CD4-positive, alpha-beta T cell treated with Interleukin-6 for 4 hours (primary cell): Measurements from ENCODE around the gene NCAM2.

Experiments used
- DNase-seq: peaks from one replicate; pipeline ENCODE4 v3.0.0-alpha.2; 2020; ENCODE audit warnings: mixed read lengths

Gene NCAM2

DNA sequence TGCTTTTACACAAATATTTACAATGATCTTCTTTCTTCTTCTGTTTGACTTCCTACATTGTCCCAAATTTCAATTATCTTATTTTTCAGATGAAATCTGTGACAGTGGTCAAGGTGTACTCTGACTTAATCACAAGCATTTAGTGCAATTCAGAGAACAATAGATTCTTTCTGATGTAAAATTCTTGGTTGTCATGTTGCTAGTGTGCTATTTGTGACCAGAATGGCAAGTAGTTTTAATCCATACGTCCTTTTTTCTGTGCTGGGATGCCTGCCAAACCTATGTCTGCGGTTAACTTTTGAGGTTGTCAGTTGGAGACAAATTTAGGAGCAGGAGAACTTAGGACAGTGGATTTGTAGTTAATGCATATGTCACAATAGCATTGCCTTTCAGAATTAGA lies 31.0 kb downstream of the NCAM2 start:
- DNase-seq = no peak

DNA sequence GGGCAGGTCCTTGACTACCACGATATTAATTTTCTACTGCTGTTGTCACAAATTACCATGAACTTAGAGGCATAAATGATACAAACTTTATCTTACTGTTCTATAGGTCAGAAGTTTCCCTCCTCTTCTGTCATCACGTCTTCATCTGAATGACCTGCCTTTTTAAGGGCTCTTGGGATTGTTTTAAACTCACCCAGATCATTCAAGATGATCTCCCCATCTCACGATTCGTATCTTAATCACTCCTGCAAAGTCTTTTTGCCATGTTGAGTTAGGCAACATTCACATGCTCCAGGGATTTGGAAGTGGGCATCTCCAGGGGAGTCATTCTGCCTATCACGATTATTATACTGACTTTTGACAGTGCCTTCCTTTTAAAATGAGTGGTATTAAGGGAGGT lies 32.1 kb downstream of the NCAM2 start:
- DNase-seq = no peak

DNA sequence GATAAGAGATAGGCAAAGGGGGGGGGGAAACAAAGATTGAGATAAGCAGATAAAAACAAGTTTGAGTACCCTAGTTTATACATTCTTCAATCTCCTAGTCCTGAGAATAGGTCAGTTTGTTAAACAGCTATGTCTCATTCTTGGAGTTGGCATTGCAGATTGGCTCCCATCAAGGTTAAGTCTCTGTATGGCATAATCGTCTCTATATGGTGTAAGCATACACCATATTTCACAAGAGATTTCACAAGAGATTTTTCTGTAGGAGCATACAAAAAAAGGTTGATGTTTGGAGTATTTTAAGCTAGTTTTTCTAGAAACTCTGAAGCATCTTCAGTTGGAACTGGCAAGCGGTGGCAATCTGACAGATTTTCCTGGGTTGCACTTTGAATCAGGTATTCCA lies 35.8 kb downstream of the NCAM2 start:
- no peak for DNase-seq

DNA sequence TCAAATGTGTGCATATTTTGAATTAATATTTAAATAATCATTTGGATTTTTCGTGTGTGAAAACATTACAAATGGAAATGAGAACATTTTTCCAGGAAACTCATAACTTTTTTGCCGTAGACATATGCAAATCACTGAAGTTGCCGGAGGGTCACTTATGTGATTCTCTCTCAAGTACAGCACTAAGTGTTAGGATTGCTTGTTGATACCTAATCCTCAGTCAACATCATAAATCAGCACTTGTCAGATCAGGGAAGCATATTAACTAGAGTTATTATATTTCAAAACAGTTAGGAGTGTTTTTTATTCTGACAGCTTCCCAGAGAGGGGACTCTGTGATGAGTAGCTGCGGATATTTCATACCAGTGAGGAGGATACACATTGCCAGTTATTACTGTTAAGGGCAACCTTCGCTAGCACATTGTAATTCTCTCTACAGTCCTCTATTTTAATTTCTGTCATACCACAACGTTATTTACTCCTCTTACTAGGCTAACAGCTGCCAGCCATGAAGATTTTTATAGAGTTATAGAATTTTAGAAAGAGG lies 41.5 kb downstream of the NCAM2 start:
- DNase-seq = no peak

DNA sequence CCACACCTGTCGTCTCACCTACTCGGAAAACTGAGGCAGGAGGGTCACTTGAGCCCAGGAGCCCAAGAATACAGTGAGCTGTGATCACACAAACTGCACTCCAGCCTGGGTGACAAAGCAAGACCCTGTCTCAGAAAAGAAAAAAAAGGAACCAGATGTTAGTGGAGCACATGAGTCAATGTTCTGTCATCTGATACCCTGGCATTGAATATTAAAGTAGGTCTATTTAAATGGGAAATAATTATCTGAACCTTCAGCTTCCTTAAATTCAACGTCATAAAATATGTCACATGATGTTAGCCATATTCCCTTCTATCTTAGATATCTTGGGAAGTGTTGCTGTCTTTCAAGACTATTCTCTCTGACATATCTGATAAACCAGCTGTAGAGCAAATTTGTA lies 47.3 kb downstream of the NCAM2 start:
- DNase-seq = no peak

DNA sequence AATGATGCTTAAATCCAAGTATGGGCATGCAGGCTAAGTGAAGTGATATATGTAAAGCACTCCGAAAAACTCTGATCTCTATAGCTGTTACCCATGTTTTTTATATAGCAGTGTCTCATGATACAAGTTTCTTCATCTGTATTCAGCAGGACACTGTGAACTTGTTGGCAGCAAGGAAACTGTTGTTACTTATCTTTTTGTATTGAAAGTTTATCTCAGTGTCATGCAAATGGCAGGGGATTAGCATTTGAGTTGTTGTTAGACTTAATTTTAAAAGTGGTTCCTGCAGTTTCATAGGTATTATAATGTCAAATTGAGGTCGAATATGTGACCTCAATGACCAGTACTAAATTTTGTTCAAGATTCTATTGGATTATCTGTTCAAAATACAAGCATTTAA lies 47.9 kb downstream of the NCAM2 start:
- DNase-seq = no peak

DNA sequence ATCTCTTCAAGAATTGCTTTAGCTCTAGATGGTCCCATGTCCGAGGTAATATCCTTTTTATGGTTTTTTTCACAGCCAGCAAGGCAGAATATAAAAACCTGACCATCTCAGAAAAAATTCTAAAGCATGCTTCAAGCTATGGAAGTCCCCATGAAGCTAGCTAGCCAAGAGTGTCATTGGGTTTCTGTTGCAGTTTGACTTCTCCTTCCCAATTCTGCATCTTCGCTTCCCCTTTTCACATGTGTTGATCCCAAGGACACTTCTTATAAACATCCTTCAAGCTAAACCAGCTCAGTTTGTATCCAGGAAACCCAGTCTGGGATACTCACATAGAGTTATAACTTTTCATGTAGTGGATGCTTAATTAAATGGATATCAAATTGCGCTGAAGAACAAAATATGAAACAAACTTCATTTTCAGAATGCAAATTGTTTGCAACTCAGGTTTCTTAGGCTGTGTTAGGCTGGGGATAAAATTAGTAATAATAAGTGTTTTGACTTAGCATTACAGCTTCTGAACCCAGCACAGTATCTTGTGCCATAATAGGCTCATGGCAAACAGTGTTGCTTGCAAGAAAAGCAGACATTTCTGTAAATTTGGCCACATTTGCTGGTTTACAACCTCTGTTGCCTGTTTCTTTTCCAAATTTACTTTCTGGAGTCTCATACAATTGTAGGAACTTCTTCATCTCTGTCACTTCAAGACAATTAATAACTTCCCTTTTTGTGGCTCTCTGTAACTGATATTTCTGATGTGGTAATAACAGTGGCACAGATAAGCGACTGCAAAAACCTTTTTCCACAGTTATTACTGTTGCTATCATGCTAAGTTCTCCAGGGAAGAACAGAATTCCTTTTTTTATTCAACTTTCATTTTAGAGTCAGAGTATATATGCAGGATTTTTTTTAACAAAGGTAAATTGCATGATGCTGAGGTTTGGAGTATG lies 53.2 kb downstream of the NCAM2 start:
- no peak for DNase-seq

DNA sequence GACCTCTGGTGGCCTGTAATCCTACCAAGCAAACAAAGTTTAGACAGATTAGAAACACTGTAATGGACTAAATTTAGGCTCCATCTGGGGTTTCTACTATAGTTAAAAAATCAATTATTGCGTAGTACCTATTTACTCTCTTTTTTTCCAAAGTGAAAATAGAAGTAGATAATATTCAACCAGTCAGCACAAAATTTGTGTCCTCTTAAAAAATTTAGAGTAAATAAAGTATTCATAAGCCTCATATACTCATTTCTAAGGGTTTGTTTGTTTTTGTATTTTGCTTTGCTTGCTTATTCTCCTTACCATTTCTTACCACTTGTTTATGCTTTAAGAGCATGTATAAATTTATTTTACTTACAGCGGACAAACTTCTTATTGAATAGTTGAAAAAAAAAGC lies 54.5 kb downstream of the NCAM2 start:
- DNase-seq = no peak

DNA sequence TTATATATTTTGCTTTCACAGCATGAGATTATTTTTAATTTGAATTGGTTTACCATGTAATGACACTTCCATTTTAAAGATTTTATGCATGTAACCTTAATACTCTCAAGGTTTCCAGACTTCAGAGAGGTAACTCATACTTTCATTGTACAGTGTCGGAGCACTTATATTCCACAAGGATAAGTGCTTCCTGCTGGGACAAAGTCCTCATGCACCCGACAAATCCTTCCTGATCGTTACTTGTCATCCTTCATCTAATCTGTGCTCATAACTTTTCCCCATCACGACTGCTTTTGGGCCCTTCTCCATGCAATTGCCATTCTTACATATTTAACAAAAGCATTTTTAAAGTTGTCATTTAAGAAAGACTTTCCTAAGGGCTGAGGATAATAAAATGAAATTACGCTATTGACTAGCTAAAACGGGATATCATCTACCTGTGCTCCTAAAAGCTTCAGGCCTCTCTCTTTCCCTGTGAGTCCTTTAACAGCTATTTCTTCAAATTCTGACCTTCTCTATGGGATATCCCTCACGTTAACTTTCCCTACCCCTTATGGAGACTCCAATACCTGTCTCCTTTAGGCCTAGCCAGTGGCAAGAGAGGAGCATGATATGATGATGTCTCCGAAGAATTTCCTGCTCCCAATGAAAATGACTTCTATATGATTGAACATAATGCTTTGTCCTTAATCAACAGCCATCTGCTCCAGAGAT lies 59.3 kb downstream of the NCAM2 start:
- DNase-seq = no peak

DNA sequence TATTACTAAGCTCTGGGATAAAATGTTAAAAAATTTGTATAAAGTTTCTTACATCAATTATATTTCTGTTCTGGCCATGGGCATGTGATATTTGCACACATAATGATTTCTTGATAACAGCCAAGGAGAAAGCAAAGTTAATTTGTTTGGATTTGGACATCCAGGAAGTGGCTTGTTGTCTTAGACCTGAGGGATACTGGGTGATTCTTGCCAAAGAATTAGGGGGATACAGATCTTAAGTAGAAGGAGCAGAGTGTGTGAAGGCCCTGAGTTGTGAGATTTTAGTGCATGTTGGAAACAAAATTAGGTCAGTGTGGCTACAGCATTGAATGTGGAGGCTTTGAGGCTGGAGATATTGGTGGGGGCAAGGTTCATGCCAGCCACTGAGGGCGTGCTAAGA lies 65.6 kb downstream of the NCAM2 start:
- no peak for DNase-seq

DNA sequence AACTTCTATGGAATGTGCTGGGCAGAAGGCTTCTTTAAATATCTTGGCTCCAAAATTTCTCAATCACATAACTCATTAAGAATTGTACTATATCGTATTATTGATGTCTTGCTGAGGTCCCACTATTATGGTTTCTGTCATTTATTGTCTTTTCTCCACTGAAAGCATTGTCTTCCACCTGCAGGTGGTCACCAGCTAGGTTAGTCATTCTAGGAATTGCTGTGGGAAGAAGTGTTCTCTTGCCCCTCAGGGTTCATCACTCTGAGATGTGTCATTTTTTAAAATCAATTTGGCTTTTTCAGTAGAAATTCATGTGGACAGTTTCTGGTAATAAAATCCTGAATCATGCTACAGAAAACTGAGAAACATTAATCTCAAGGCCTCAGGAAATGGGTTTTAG lies 66.1 kb downstream of the NCAM2 start:
- DNase-seq = no peak

DNA sequence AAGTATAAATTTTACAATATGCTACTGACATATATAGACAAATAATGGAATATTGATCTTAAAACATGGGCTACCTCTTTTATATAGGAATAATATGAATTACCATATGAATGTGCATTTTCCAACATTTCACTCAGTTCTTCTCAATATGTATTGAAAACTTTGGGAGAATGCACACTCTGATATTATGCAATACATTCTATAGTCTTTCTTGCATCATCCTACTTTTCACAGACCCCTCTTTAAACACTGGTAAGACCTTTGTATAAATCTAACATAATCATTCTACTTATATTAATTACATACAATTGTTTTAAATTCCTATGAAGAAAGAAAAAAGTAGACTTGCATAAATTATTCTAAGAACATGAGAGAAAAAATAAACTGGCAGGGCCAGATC lies 69.2 kb downstream of the NCAM2 start:
- no peak for DNase-seq

DNA sequence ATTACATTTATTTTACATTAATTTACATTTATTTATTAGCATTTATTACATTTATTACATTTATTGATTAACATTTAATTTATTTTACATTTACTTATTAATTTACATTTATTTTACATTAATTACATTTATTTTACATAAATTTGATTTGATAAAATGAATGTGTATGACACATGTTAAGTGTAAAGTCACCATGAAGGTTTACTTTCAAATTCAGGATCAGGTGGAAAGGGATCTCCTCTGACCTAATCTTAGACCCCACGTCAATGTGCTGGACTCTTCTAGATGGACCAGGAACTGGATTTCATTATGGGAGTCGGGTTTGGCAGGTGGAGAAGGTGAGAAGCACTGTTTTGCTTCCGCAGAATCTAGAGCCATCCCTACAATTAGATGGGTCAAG lies 76.1 kb downstream of the NCAM2 start:
- no peak for DNase-seq

DNA sequence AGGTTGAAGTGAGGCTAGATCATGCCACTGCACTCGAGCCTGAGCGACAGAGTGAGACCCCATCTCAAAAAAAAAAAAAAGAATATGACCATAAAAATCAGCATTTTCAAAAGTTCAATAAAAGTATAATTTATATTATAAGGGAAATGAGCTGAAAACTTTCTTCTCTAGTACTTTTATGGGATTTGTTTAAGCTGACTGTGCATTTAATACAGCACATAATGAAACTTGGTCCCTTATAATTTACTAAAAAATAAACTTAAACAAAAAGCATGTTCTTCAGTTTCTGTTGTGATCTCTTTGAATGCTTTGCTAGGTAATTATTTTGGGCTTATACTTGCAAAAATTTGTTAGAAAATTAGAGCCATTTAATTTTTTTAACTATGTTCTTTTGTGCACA lies 77.8 kb downstream of the NCAM2 start:
- no peak for DNase-seq

DNA sequence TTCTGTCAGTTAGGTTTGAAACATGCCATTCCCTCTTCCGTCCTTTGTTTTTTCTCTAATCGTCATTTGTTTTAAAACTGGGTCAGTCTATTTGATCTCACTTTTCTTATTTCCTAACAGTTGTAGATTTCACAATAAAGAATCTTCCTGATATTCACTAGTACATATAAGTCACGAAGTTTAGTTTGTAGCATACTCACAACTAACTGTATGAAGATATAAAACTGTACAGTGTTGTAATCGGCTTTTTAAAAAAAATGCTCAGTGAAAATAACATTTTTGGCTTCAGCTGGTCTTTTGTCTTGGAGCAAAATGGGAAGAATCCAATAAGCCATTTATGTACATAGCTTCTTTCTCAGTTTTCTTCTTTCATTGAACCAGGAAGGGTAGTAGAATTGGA lies 78.3 kb downstream of the NCAM2 start:
- no peak for DNase-seq

DNA sequence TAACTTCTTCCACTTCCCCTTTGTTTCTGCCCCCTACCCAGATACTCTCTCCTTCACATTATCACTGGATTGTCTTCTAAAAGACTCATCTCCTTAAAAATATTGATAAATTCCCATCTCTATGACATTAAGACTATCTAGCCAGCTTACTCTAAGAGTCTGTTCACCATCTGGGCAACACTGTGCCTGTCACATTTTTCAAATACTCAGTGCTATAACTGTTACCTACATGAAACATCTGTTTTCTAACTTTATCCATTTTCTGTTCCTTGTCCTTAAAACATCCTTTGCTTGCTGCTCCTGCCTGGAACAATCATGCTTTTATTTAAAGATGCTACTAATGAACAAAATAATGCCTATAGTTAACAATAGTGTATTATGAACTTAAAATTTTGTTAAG lies 81.4 kb downstream of the NCAM2 start:
- no peak for DNase-seq

DNA sequence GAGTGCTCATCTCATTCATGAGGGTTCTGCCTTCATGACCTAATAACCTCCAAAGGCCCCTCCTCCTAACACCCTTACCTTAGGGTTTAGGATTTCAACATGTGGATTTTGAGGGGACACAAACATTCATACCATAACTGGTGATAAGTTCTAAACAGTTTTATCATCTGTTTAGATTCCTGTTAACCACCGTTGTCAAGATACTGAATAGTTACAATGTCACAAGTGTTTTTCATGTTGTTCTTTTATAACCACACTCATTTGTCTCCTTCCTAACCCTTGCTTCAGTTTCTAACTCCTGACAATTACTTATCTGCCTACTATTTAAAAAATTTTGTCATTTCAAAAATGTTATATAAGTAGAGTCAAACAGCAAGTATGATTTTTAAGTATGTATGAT lies 86.0 kb downstream of the NCAM2 start:
- DNase-seq = no peak

DNA sequence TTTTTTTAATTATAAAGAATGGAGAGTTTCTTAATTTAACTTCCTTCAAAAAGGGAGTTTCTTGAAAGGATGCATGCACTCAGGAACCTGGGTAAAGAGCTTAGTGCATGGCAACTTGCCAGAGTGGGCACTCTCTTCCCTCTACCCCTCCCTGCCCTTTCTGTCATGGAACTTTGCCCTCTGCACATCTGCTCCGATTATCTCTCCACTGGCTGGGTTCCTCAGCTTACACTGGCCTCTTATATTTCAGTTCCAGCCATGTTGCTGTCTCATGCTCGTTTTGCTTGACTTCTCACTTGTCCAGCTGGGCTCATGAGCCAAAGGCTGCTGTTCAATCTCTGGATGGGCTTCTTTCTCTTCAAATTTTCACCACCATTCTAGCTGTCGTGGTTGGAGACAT lies 87.0 kb downstream of the NCAM2 start:
- DNase-seq = no peak

DNA sequence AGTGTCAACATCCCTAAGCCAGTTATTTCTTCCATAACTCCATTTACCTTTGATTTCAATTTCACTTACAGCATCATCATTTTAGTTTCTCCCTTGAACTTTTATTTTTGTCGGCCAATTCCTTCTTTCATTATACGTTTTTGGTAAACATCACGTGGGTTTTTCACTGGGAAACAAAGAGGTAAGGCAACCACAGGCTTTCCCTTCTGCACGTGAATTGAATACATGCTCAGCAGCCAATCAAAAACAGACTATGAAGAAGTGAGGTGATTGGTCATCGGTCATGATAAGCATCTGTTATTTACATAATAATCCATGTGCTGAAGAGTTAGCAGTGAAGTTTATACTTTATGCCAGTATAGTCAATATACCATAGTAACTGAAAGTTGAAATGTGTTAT lies 98.7 kb downstream of the NCAM2 start:
- no peak for DNase-seq

DNA sequence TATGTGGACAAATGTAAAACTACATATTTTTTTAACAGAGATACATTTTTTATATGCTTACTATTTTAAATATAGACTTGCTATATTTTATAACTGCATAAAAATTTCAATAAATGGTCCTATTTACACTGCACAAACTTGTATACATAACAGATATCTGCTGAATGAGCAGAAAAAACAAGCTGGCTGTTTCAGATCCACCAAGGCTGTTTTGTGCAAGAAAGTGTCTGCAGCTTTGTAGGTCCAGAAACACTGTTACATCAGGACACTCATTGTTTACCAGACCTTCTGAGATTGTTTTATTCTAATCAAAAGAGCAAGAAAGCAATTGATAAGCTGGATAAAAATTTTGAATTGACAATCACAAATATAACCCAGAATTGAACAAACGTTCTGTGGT lies 99.3 kb downstream of the NCAM2 start:
- no peak for DNase-seq

DNA sequence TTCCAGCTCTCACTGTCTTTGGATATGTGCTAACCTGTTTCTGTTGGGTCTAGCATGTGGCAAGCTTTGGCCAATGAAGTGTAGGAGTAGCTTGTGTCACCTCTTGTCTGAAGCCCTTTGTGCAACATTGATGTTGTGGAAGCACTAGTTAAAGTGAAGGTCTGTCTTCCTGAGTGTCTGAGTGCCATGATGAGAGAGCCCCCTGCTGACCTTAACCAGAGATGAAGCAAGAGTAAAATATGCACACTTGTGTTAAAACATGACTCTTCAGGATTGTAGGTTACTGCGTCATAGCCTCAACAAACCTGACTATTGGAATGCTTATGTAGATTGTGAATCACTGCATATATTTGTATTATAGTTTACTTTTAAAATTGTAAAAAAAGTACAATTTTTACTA lies 103.7 kb downstream of the NCAM2 start:
- no peak for DNase-seq

DNA sequence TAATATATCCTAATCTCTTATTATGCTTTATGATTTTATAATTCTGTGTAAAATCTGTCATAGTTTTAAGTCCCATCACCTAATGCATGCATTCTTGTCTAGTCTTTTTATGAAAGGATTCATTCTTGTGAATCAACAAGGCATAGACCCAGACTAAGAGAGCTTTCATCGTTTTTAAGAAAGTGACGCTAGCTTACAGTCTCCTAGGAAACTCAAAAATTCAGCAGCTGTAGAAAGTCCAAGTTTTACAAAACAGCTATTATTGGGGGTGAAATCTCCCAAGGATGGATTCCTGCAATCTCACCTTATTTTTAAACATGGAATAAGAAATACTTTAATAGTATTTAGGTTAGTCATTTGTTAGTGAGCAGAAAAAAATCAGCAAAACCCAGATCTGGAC lies 104.7 kb downstream of the NCAM2 start:
- no peak for DNase-seq

DNA sequence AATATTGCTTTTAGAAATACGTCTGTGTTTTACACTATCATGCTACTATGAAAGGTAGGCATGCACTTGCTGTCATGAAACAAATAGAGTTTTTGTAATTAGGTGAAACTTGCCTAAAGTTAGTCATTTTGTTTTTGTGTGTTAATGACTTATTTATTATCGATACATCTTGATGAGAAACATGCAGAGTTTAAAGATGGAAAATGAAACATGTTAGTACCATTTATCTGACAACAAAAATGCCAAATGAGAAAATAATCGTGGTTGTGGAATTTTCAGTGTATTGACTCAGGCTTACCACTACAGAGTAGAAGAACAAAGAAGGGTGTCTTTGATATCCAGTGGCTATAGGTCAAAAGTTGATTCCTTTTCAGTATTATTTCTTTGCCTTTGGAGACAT lies 105.5 kb downstream of the NCAM2 start:
- no peak for DNase-seq

DNA sequence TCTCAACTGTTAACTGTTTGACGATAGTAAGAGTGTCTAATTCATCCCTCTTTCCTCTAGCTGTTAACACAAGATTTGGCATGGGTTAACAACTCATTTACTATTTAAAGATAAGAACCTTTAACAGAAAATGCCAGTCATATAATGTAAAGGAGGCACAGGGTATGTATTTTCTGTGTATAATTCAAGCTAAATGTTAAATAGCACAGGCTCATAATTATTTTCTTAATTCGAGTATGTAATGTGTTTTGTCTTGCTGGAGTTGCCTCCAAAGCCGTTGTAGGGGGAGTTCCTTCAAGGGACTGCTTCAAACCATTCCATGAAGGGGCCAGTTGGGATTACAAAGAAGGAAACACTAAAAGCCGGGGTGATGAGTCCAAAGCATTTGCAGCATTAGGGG lies 111.5 kb downstream of the NCAM2 start:
- DNase-seq = no peak
